Hepatocyte (in vitro differentiated cells): ENCODE measurements around the gene TMEM35A. TPM values are rescaled to one million over a fixed set of nuclear protein-coding genes. Genes with fewer than 3 reads are reported as not detected.

ENCODE experiments used
- DNase-seq: peaks from one replicate; pipeline ENCODE4 v3.0.0-alpha.2; 2016; ENCODE audit warnings: low spot score
- H2AFZ ChIP-seq: fragments of 200-600 bp; sonication (generic); 2 replicates; pipeline ENCODE4 v1.6.0; 2016; ENCODE audit warnings: antibody characterized with exemption, mild to moderate bottlenecking
- H3K27ac ChIP-seq: fragments of 200-600 bp; sonication (generic); 2 replicates; pipeline ENCODE4 v1.5.1; 2016; ENCODE audit warnings: mild to moderate bottlenecking
- H3K27me3 ChIP-seq: fragments of 200-600 bp; sonication (generic); 2 replicates; pipeline ENCODE4 v1.6.1; 2016
- H3K36me3 ChIP-seq: fragments of 200-600 bp; sonication (generic); replicated peaks from 2 replicates; pipeline ENCODE4 v1.5.1; 2016; ENCODE audit warnings: low read depth; ENCODE audit not compliant: insufficient read depth
- H3K4me1 ChIP-seq: fragments of 200-600 bp; sonication (generic); 2 replicates; pipeline ENCODE4 v1.5.1; 2016; ENCODE audit warnings: mild to moderate bottlenecking, moderate library complexity; ENCODE audit not compliant: insufficient read depth
- H3K4me2 ChIP-seq: fragments of 200-600 bp; sonication (generic); 2 replicates; pipeline ENCODE4 v1.6.0; 2016
- H3K4me3 ChIP-seq: fragments of 200-600 bp; sonication (generic); 2 replicates; pipeline ENCODE4 v1.5.1; 2016; ENCODE audit warnings: mild to moderate bottlenecking
- H3K79me2 ChIP-seq: fragments of 200-600 bp; sonication (generic); 2 replicates; pipeline ENCODE4 v1.6.0; 2017; ENCODE audit warnings: mild to moderate bottlenecking
- H3K9me2 ChIP-seq: fragments of 200-600 bp; sonication (generic); replicated peaks from 2 replicates; pipeline ENCODE4 v1.6.0; 2017; ENCODE audit warnings: mild to moderate bottlenecking; ENCODE audit not compliant: insufficient read depth
- H3K9me3 ChIP-seq: fragments of 200-600 bp; sonication (generic); 2 replicates; pipeline ENCODE4 v1.5.1; 2016; ENCODE audit warnings: low read depth, mild to moderate bottlenecking
- H4K20me1 ChIP-seq: fragments of 200-600 bp; sonication (generic); 2 replicates; pipeline ENCODE4 v1.6.0; 2016; ENCODE audit warnings: mild to moderate bottlenecking; ENCODE audit not compliant: insufficient read depth, poor library complexity, severe bottlenecking
- EZH2 ChIP-seq: fragments of 200-600 bp; sonication (generic); IDR thresholded peaks from 2 replicates; pipeline ENCODE4 v1.6.1; 2016; ENCODE audit warnings: antibody characterized with exemption, mild to moderate bottlenecking, borderline replicate concordance
- EZH2phosphoT487 ChIP-seq: fragments of 200-600 bp; sonication (generic); IDR thresholded peaks from one replicate; pipeline ENCODE4 v1.6.1; 2018; ENCODE audit warnings: antibody characterized with exemption, mild to moderate bottlenecking, low read depth, moderate library complexity; ENCODE audit not compliant: unreplicated experiment, severe bottlenecking
- WGBS: methylation state at CpG from one replicate; pipeline ENCODE4 v1.1.6; 2016; ENCODE audit warnings: low lambda C conversion rate; ENCODE audit errors: missing lambda C conversion rate; 5-methylcytosine and 5-hydroxymethylcytosine counted together
- polyA plus RNA-seq: library from polyadenylated mRNA; unstranded; fragments of >200 nt; fragmentation: Nextera tagmentation; extraction: Ambion mirVana; gene quantifications from 2 replicates; pipeline ENCODE4 v1.2.1, GENCODE V29; 2016
- total RNA-seq: library from RNA; depleted of rRNA; stranded (reverse); fragments of >200 nt; gene quantifications from 2 replicates; pipeline ENCODE4 v1.2.3, GENCODE V29; 2014
- TF ChIP-seq, protein P1 (sequence below): fragments of 200-600 bp; sonication (generic); IDR thresholded peaks from 2 replicates; pipeline ENCODE4 v1.5.1; 2016; ENCODE audit warnings: antibody characterized with exemption, mild to moderate bottlenecking; ENCODE audit not compliant: poor library complexity

TMEM35A gene
- total and polyA plus RNA-seq, 2 experiments from 2014 or later, result 2.6 to 2.9 TPM

DNA sequence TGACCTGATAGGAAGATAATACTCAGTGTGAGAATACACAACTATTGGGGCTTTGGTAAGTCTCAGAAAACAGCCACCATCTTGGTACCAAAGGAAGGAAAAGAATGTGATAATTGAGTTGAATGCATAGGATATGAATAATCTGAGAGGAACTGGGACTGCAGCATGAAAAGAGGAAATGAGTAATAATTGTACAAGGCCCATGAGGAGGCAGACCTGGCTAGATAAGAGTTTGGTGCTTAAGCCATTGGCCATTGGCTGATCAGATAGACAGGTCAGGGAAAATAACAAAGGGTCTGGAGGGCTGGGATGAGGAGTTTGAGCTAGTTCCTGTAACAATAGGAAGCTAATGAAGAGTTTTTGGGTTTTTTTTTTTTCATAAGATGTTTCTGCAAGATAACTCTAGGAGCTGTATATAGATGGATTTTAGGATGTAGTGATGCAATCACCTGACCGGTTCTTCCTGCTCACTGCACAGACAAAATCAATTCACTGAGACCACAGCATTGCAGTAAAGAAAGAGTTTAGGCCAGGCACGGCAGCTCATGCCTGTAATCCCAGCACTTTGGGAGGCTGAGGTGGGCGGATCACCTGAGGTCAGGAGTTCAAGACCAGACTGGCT is 21.5 kb upstream of the TMEM35A start:
- TF ChIP-seq, protein P1, sequence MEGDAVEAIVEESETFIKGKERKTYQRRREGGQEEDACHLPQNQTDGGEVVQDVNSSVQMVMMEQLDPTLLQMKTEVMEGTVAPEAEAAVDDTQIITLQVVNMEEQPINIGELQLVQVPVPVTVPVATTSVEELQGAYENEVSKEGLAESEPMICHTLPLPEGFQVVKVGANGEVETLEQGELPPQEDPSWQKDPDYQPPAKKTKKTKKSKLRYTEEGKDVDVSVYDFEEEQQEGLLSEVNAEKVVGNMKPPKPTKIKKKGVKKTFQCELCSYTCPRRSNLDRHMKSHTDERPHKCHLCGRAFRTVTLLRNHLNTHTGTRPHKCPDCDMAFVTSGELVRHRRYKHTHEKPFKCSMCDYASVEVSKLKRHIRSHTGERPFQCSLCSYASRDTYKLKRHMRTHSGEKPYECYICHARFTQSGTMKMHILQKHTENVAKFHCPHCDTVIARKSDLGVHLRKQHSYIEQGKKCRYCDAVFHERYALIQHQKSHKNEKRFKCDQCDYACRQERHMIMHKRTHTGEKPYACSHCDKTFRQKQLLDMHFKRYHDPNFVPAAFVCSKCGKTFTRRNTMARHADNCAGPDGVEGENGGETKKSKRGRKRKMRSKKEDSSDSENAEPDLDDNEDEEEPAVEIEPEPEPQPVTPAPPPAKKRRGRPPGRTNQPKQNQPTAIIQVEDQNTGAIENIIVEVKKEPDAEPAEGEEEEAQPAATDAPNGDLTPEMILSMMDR, result no peak
- TF ChIP-seq EZH2 (no peak), EZH2phosphoT487 (no peak)
- Histone ChIP-seq H3K4me3 (no peak overlapping the region), H3K27me3 (no peaks in the 10 kb centered on the region), H3K4me2 (no peak overlapping the region), H3K79me2 (no peaks in the 10 kb centered on the region), H3K9me2 (no peaks in the 10 kb centered on the region), H4K20me1 (no peaks in the 10 kb centered on the region), H3K9me3 (no peaks in the 10 kb centered on the region), H2AFZ (no peak overlapping the region), H3K4me1 (no peaks in the 10 kb centered on the region), H3K36me3 (no peaks in the 10 kb centered on the region), H3K27ac (no peak overlapping the region)
- DNase-seq, result no peak
- 77% methylated on average over 3 of the region's 3 CpGs for WGBS

DNA sequence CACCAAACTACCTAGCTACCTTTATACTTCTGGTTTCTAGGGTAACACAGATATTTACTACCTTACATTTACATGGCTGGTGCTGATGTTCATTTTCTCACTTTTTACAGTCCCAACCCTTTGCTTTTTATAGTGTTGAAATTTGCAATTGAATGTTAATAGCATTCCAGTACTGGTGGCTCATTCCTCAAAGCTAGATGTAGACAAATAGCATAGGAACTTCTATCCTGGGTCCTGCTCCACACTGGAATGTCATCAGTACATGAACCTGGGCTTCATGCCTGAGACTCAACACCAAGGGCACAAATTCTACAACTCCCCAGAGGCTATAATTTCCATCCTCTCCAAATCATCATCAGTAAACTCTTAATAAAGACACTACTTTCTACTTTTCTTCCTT is 16.5 kb upstream of the TMEM35A start:
- Histone ChIP-seq H3K9me3 (no peaks in the 10 kb centered on the region), H3K79me2 (no peaks in the 10 kb centered on the region), H3K36me3 (no peaks in the 10 kb centered on the region), H2AFZ (no peak overlapping the region), H3K4me1 (no peaks in the 10 kb centered on the region), H3K4me3 (no peak overlapping the region), H3K4me2 (no peak overlapping the region), H4K20me1 (no peaks in the 10 kb centered on the region), H3K9me2 (no peaks in the 10 kb centered on the region), H3K27ac (no peak overlapping the region), H3K27me3 (no peaks in the 10 kb centered on the region)
- DNase-seq, result no peak
- TF ChIP-seq, protein P1, result no peak
- TF ChIP-seq EZH2 (no peak), EZH2phosphoT487 (no peak)

DNA sequence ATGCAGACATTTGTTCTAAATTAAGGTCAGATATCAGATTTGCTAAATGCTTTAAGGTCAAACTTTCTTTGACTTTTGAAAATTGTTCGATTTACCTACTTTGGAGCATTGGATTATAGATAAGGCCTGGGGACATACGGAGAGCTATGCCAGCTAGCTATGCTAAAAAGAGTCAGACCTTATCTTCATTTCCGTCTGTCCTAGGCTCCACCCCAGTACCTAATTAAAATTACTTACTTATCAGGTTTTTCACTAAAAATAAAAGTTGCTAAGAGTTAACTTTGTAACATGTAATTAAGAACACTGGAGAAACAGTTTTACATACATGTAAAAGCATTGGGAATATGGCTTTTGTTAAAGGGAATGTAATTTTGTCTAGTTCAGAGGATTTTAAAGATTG is 7.1 kb upstream of the TMEM35A start:
- H3K9me3 ChIP-seq, result no peaks in the 10 kb centered on the region
- H3K9me2 ChIP-seq, result no peaks in the 10 kb centered on the region
- no peaks in the 10 kb centered on the region for H3K36me3 ChIP-seq
- no peaks in the 10 kb centered on the region for H3K27me3 ChIP-seq
- no peak for TF ChIP-seq EZH2phosphoT487
- TF ChIP-seq, protein P1, result no peak
- TF ChIP-seq EZH2, result no peak
- H3K4me3 ChIP-seq, result no peak overlapping the region
- no peaks in the 10 kb centered on the region for H3K4me1 ChIP-seq
- 52% methylated on average over 3 of the region's 3 CpGs for WGBS
- no peaks in the 10 kb centered on the region for H4K20me1 ChIP-seq
- H3K4me2 ChIP-seq, result no peak overlapping the region
- no peaks in the 10 kb centered on the region for H3K79me2 ChIP-seq
- H2AFZ ChIP-seq, result no peak overlapping the region
- DNase-seq, result no peak
- no peak overlapping the region for H3K27ac ChIP-seq
